ENCODE measurements around the gene LARGE1. TPM values are rescaled to one million over a fixed set of nuclear protein-coding genes. Genes with fewer than 3 reads are reported as not detected.
A peak's percentile ranks its signal among the peaks of the same experiment; 100 is the strongest.

Gene LARGE1
- total and polyA plus RNA-seq, 2 of the 13 experiments (the other 11 are each of a cell fraction or from before 2014, with no cell fraction given) = 8.4 to 11.0 TPM

GRCh38 chr22:33577862-33578411, 342.3 kb downstream of the LARGE1 start (continued):
- TF ChIP-seq PRDM10 (CRISPR knock-in tag; IDR thresholded peaks at IDR 0.05; ENCODE audit: low read depth) = 0 out of 2 replicates have a peak, but pooled peaks have one; percentile 32
- peak; percentile 92 for TF ChIP-seq CREM (IDR thresholded peaks at IDR 0.05)
- TF ChIP-seq CREM (CRISPR knock-in tag; IDR thresholded peaks at IDR 0.05) = no peak
- peak; percentile 89 for TF ChIP-seq HNF4A (CRISPR knock-in tag; IDR thresholded peaks at IDR 0.05)
- TF ChIP-seq DPF2 (CRISPR knock-in tag; IDR thresholded peaks at IDR 0.05; ENCODE audit: borderline replicate concordance, low read depth) = peak; percentile 74
- peak; percentile 91 for TF ChIP-seq RERE (CRISPR knock-in tag; IDR thresholded peaks at IDR 0.05; ENCODE audit: low read depth)
- no peak for TF ChIP-seq ZNF44 (CRISPR knock-in tag; IDR thresholded peaks at IDR 0.05)
- TF ChIP-seq RARA (CRISPR knock-in tag; IDR thresholded peaks at IDR 0.05) = peak; percentile 97
- TF ChIP-seq FOXA1 (IDR thresholded peaks at IDR 0.05) = peak; percentile 76
- peak; percentile 93 for TF ChIP-seq FOXA1 (CRISPR knock-in tag; IDR thresholded peaks at IDR 0.05)
- TF ChIP-seq FOXK1 (CRISPR knock-in tag; IDR thresholded peaks at IDR 0.05; ENCODE audit: borderline replicate concordance, low read depth) = peak; percentile 89; the same call in 1 of the 2 replicates
- peak; percentile 90 for TF ChIP-seq HMG20B (CRISPR knock-in tag; conservative IDR thresholded peaks at IDR 0.05)
- TF ChIP-seq ZBTB7B (CRISPR knock-in tag; IDR thresholded peaks at IDR 0.05) = 0 out of 2 replicates have a peak, but pooled peaks have one; percentile 29
- TF ChIP-seq CEBPG (CRISPR knock-in tag; IDR thresholded peaks at IDR 0.05) = peak; percentile 73
- peak; percentile 100 for TF ChIP-seq ZNF281 (CRISPR knock-in tag; IDR thresholded peaks at IDR 0.05; ENCODE audit: borderline replicate concordance)
- 0 out of 2 replicates have a peak, but pooled peaks have one; percentile 42 for TF ChIP-seq JUN (CRISPR knock-in tag; IDR thresholded peaks at IDR 0.05)
